Lower leg skin (tissue), 4 donors: ENCODE measurements around the gene PRLR. TPM values are rescaled to one million over a fixed set of nuclear protein-coding genes. Genes with fewer than 3 reads are reported as not detected.
A peak's percentile ranks its signal among the peaks of the same experiment; 100 is the strongest.
"Not testable (repeated sequence)": the region's sequence is repeated elsewhere in the genome, so short reads cannot be mapped to it uniquely, and the experiment has no call there.

Source experiments
- DNase-seq, 2 donors: peaks; one replicate each; pipeline ENCODE4 v3.0.0-alpha.2; 2019; ENCODE audit warnings: low spot score in 2 of 2
- H3K4me3 ChIP-seq: fragments of 200-600 bp; sonication (generic); 2 replicates; pipeline ENCODE4 v1.5.1; 2017; ENCODE audit warnings: mild to moderate bottlenecking, low read depth; ENCODE audit not compliant: poor library complexity, severe bottlenecking
- CTCF ChIP-seq, 3 donors: fragments of 450-650 bp; IDR thresholded peaks; one replicate each; pipeline ENCODE4 v1.5.1; 2016; ENCODE audit warnings: antibody characterized with exemption in 3 of 3, mild to moderate bottlenecking in 3 of 3, moderate library complexity in 2 of 3
- POLR2A ChIP-seq, 2 donors: fragments of 450-650 bp; IDR thresholded peaks; one replicate each; pipeline ENCODE4 v1.6.1; 2016 to 2017; ENCODE audit warnings: antibody characterized with exemption in 2 of 2, mild to moderate bottlenecking in 1 of 2, moderate library complexity in 1 of 2
- WGBS, 2 donors: methylation state at CpG; one replicate each; pipeline ENCODE4 v1.1.5; 2018; 5-methylcytosine and 5-hydroxymethylcytosine counted together
- intact Hi-C: fragments of 100-400 bp; cut with DNase I; formaldehyde crosslinking; loops from one replicate; pipeline ENCODE4 v1.15.0; 2023; ENCODE audit warnings: low total_unique reads
- total RNA-seq, 4 donors: library from RNA; depleted of rRNA; stranded (reverse); fragments of >200 nt; gene quantifications; one replicate each; pipeline ENCODE4 v1.1.0, GENCODE V29; 2016

Gene PRLR
- total RNA-seq, 4 donors from 2014 or later = 6.1 to 11.4 (median 8.1) TPM

GRCh38 chr5:35246900-35247647 lies 16.8 kb upstream of the PRLR start:
- WGBS, 2 donors = 25 to 33% methylated on average over 7 of the region's 7 CpGs
- intact Hi-C loops = no loop called here
- peak in 1 of 2 donors; percentile 81 for DNase-seq
- TF ChIP-seq POLR2A (IDR thresholded peaks at IDR 0.05) = no peak
- TF ChIP-seq CTCF (IDR thresholded peaks at IDR 0.05) = no peak
- H3K4me3 ChIP-seq = no peak overlapping the region

GRCh38 chr5:35246411-35246810 lies 16.1 kb upstream of the PRLR start:
- intact Hi-C loops = no loop called here
- TF ChIP-seq CTCF (IDR thresholded peaks at IDR 0.05) = no peak
- TF ChIP-seq POLR2A (IDR thresholded peaks at IDR 0.05) = no peak
- WGBS, 2 donors = 33 to 42% methylated on average over 2 of the region's 2 CpGs
- peak in 1 of 2 donors; percentile 60 for DNase-seq
- no peak overlapping the region for H3K4me3 ChIP-seq

DNA sequence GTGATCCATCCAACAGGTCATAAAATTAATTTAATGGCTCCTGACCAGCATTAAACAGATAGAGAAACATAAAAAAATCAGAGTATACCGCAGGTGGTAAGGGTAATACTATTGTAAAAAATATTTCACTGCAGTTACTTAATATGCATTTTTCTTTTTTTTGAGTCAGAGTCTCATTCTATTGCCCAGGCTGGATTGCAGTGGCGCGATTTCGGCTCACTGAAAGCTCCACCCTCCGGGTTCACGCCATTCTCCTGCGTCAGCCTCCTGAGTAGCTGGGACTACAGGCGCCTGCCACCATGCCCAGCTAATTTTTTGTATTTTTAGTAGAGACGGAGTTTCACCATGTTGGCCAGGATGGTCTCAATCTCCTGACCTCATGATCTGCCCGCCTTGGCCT lies 15.1 kb upstream of the PRLR start:
- 91 to 96% methylated on average over 10 of the region's 10 CpGs for WGBS, 2 donors
- DNase-seq, intact Hi-C loops, H3K4me3 ChIP-seq: not testable (repeated sequence)

DNA sequence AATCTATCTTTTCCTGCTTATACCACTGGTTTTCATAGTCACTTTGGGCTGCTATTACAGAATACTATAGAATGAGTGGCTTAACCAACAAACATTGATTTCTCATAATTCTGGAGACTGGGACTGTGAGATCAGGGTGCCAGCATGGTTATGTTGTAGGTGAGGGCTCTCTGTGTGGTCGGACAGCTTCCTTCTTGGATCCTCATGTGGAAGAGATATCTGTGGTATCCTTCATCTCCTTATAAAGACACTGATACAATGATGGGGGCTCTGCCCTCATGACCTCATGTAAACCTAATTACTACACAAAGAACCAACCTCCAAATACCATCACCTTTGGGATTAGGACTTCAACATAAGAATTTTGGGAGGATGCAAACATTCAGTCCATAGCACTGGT lies 13.9 kb upstream of the PRLR start:
- no peak for DNase-seq
- intact Hi-C loops = no loop called here
- WGBS, 2 donors = 83 to 92% methylated on average over 1 of the region's 1 CpG

GRCh38 chr5:35242702-35243258 lies 12.5 kb upstream of the PRLR start:
- no peak overlapping the region for H3K4me3 ChIP-seq
- DNase-seq = no peak
- intact Hi-C loops = no loop called here
- 88 to 92% methylated on average over 4 of the region's 4 CpGs for WGBS, 2 donors
- TF ChIP-seq POLR2A (IDR thresholded peaks at IDR 0.05) (no peak), CTCF (IDR thresholded peaks at IDR 0.05) (no peak)

More for the DNA sequence above, 13.9 kb upstream of the PRLR start:
- TF ChIP-seq CTCF (IDR thresholded peaks at IDR 0.05) (no peak), POLR2A (IDR thresholded peaks at IDR 0.05) (no peak)
- no peak overlapping the region for H3K4me3 ChIP-seq

DNA sequence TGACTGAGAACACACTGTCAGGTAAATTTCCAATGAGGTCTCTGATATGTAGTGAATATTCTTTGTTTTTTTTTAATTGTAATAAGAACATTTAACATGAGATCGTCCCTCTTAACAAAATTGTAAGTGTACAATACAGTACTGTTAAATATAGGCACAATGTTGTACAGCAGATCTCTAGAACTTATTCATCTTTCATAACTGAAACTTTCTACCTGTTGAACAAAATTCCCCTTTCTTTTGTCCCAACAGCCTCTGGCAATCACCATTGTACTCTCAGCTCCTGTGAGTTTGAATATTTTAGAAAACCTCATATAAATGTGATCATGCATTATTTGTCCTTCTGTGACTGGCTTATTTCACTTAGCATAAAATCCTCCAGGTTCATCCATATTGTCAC lies 10.6 kb upstream of the PRLR start:
- no peak overlapping the region for H3K4me3 ChIP-seq
- TF ChIP-seq POLR2A (IDR thresholded peaks at IDR 0.05) (no peak), CTCF (IDR thresholded peaks at IDR 0.05) (no peak)
- 79 to 86% methylated on average over 1 of the region's 1 CpG for WGBS, 2 donors
- no peak for DNase-seq
- intact Hi-C loops = no loop called here
